Neural crest cell (in vitro differentiated cells): Measurements from ENCODE around the gene CMSS1. TPM values are rescaled to one million over a fixed set of nuclear protein-coding genes. Genes with fewer than 3 reads are reported as not detected.

Experiments
- DNase-seq: peaks from one replicate; pipeline ENCODE4 v3.0.0; 2021; ENCODE audit warnings: low read depth, mixed read lengths, low spot score
- H3K27ac Mint-ChIP-seq: one replicate; pipeline ENCODE4 v1.8.0; 2021; ENCODE audit warnings: mild to moderate bottlenecking, mixed read lengths; ENCODE audit not compliant: unreplicated experiment
- H3K27me3 Mint-ChIP-seq: 2 replicates; pipeline ENCODE4 v1.8.0; 2021; ENCODE audit warnings: low read depth, mild to moderate bottlenecking, mixed read lengths
- H3K36me3 Mint-ChIP-seq: 2 replicates; pipeline ENCODE4 v1.8.0; 2021; ENCODE audit warnings: low read depth, mild to moderate bottlenecking, mixed read lengths
- H3K4me1 Mint-ChIP-seq: 2 replicates; pipeline ENCODE4 v1.8.0; 2021; ENCODE audit warnings: mixed read lengths
- H3K4me3 Mint-ChIP-seq: one replicate; pipeline ENCODE4 v1.8.0; 2021; ENCODE audit warnings: mild to moderate bottlenecking, mixed read lengths
- H3K9me3 Mint-ChIP-seq: 2 replicates; pipeline ENCODE4 v1.8.0; 2021; ENCODE audit warnings: mixed read lengths
- CTCF ChIP-seq: fragments of 200-600 bp; sonication (generic); conservative IDR thresholded peaks from 2 replicates; pipeline ENCODE4 v1.5.0; 2021; ENCODE audit warnings: antibody characterized with exemption, mild to moderate bottlenecking
- total RNA-seq: library from RNA; stranded (reverse); gene quantifications from 2 replicates; pipeline ENCODE4 v1.2.1, GENCODE V29; 2021

Gene CMSS1
- total RNA-seq, 1 donor from 2014 or later, result 60.9 TPM

- no peak overlapping the region for H3K4me3 Mint-ChIP-seq
- peaks cover 7% of the 10 kb centered on the region for H3K9me3 Mint-ChIP-seq
- no peaks in the 10 kb centered on the region for H3K27me3 Mint-ChIP-seq
- peaks cover 41% of the 10 kb centered on the region for H3K4me1 Mint-ChIP-seq
- TF ChIP-seq CTCF, result no peak
- peaks cover 5% of the 10 kb centered on the region for H3K36me3 Mint-ChIP-seq
- H3K27ac Mint-ChIP-seq, result no peak overlapping the region
- no peak for DNase-seq
Observed at GRCh38 chr3:100207886-100208285, 390.2 kb downstream of the CMSS1 start.

GRCh38 chr3:100209169-100209568 is 391.5 kb downstream of the CMSS1 start:
- TF ChIP-seq CTCF, result no peak
- Mint-ChIP-seq H3K4me3 (no peak overlapping the region), H3K9me3 (peaks cover 7% of the 10 kb centered on the region), H3K27ac (peak overlapping the region; percentile 30), H3K27me3 (no peaks in the 10 kb centered on the region), H3K36me3 (peaks cover 5% of the 10 kb centered on the region), H3K4me1 (peaks cover 48% of the 10 kb centered on the region)
- DNase-seq, result no peak

- DNase-seq, result no peak
- Mint-ChIP-seq H3K4me3 (peak overlapping the region; percentile 4), H3K27me3 (no peaks in the 10 kb centered on the region), H3K27ac (peak overlapping the region; percentile 96), H3K4me1 (peaks cover 48% of the 10 kb centered on the region), H3K9me3 (peaks cover 7% of the 10 kb centered on the region), H3K36me3 (peaks cover 4% of the 10 kb centered on the region)
- no peak for TF ChIP-seq CTCF
Observed at GRCh38 chr3:100209948-100210771, 392.5 kb downstream of the CMSS1 start.

- no peak for TF ChIP-seq CTCF
- Mint-ChIP-seq H3K4me3 (peak overlapping the region; percentile 4), H3K36me3 (peaks cover 3% of the 10 kb centered on the region), H3K27me3 (no peaks in the 10 kb centered on the region), H3K27ac (peak overlapping the region; percentile 96), H3K4me1 (peaks cover 50% of the 10 kb centered on the region), H3K9me3 (peaks cover 3% of the 10 kb centered on the region)
- DNase-seq, result no peak
Observed at GRCh38 chr3:100210772-100211135, 393.1 kb downstream of the CMSS1 start.

- peaks cover 10% of the 10 kb centered on the region for H3K36me3 Mint-ChIP-seq
- peaks cover 8% of the 10 kb centered on the region for H3K9me3 Mint-ChIP-seq
- H3K27me3 Mint-ChIP-seq, result no peaks in the 10 kb centered on the region
- peaks cover 58% of the 10 kb centered on the region for H3K4me1 Mint-ChIP-seq
- TF ChIP-seq CTCF, result no peak
- no peak overlapping the region for H3K4me3 Mint-ChIP-seq
- no peak for DNase-seq
- no peak overlapping the region for H3K27ac Mint-ChIP-seq
Observed at GRCh38 chr3:100213891-100214573, 396.4 kb downstream of the CMSS1 start.
